Spleen (tissue), 11 donors: ENCODE results near the gene TENM3. TPM values are rescaled to one million over a fixed set of nuclear protein-coding genes. Genes with fewer than 3 reads are reported as not detected.

Experiments used
- DNase-seq: peaks from one replicate; pipeline ENCODE4 v3.0.0-alpha.2; 2020
- H3K27ac ChIP-seq, 8 donors: fragments of 200-600 bp; sonication (generic) in 7 of 8; 1 replicate in 4 of 8; 2 replicates in 4 of 8; pipeline versions ENCODE4 v1.5.0 to v1.8.0; 2016 to 2021; ENCODE audit warnings: inconsistent platforms in 4 of 8, mild to moderate bottlenecking in 4 of 8, moderate library complexity in 1 of 8
- H3K27me3 ChIP-seq, 7 donors: fragments of 200-600 bp; sonication (generic) in 6 of 7; replicated peaks in 1 of 7; 1 replicate in 4 of 7; 2 replicates in 3 of 7; pipeline versions ENCODE4 v1.5.0 to v1.8.0; 2016 to 2021; ENCODE audit warnings: inconsistent platforms in 3 of 7, mild to moderate bottlenecking in 1 of 7
- H3K36me3 ChIP-seq, 6 donors: fragments of 200-600 bp; sonication (generic) in 5 of 6; 1 replicate in 4 of 6; 2 replicates in 2 of 6; pipeline versions ENCODE4 v1.5.0 to v1.8.0; 2016 to 2021; ENCODE audit warnings: inconsistent platforms in 2 of 6
- H3K4me1 ChIP-seq, 6 donors: fragments of 200-600 bp; sonication (generic) in 5 of 6; 1 replicate in 3 of 6; 2 replicates in 3 of 6; pipeline versions ENCODE4 v1.5.0 to v1.8.0; 2016 to 2021; ENCODE audit warnings: inconsistent platforms in 3 of 6
- H3K4me3 ChIP-seq, 8 donors: fragments of 200-600 bp; sonication (generic) in 7 of 8; 1 replicate in 4 of 8; 2 replicates in 4 of 8; pipeline versions ENCODE4 v1.5.0 to v1.8.0; 2016 to 2021; ENCODE audit warnings: inconsistent platforms in 4 of 8, mild to moderate bottlenecking in 4 of 8, moderate library complexity in 2 of 8
- H3K9me3 ChIP-seq, 8 donors: fragments of 200-600 bp; sonication (generic) in 7 of 8; 1 replicate in 4 of 8; 2 replicates in 4 of 8; pipeline versions ENCODE4 v1.5.0 to v1.8.0; 2016 to 2021; ENCODE audit warnings: inconsistent platforms in 4 of 8
- CTCF ChIP-seq, 11 experiments: fragments of 200-600 bp in 7 of 11; fragments of 450-650 bp in 4 of 11; sonication (generic) in 4 of 11; IDR thresholded peaks in 8 of 11; conservative IDR thresholded peaks in 3 of 11; 1 replicate in 7 of 11; 2 replicates in 4 of 11; pipeline versions ENCODE4 v1.4.0 to v1.8.0; 2016 to 2021; ENCODE audit warnings: antibody characterized with exemption in 11 of 11, inconsistent platforms in 4 of 11, mild to moderate bottlenecking in 1 of 11
- POLR2A ChIP-seq, 3 donors: fragments of 450-650 bp; IDR thresholded peaks; one replicate each; pipeline ENCODE4 v1.5.1; 2017; ENCODE audit warnings: antibody characterized with exemption in 3 of 3, mild to moderate bottlenecking in 1 of 3
- POLR2AphosphoS5 ChIP-seq, 3 donors: sonication (generic); formaldehyde crosslinking; IDR thresholded peaks; one replicate each; pipeline ENCODE4 v1.5.1; 2017; ENCODE audit warnings: antibody characterized with exemption in 3 of 3
- WGBS, 5 donors: extraction: QIAGEN DNeasy Blood & Tissue Kit in 3 of 5; methylation state at CpG; one replicate each; pipeline versions ENCODE4 v1.1.5 to v1.1.7; 2013 to 2018; 5-methylcytosine and 5-hydroxymethylcytosine counted together
- intact Hi-C: fragments of 100-400 bp; cut with DNase I; formaldehyde crosslinking; loops from one replicate; pipeline ENCODE4 v1.15.0; 2023; ENCODE audit warnings: low total_unique reads
- polyA plus RNA-seq, 3 donors: library from polyadenylated mRNA; stranded (reverse); fragments of 200-250 nt; gene quantifications; one replicate each; pipeline ENCODE4 v1.2.1, GENCODE V29; 2013
- total RNA-seq, 7 donors: library from RNA; depleted of rRNA in 3 of 7; stranded (reverse); fragments of >200 nt in 3 of 7; fragmentation: NEBNext Ultra II Directional in 4 of 7; extraction: Animal tissue kit (Norgen Biotek cat#: 25700) in 4 of 7; gene quantifications; one replicate each; pipeline versions ENCODE4 v1.1.0 to v1.2.1, GENCODE V29; 2016 to 2021
- donor health status: healthy with polysubstance abuse.
- donor health status: DM: no; HTN: no; CAD: no; lungs with moderate emphysema.
- donor health status: DM: no; HTN: no; CAD: no.
- donor health status: Bipolar disorder and iron deficiency.
- donor health status: healthy.
- donor health status: DM: no; HTN: no; CAD: no.
- donor health status: DM: yes; HTN: yes; CAD: no.

TENM3 gene
- total and polyA plus RNA-seq, 10 donors: 0.37 to 45.6 (median 17.7) TPM

GRCh38 chr4:182454440-182455013 lies 211.3 kb downstream of the TENM3 start:
- TF ChIP-seq CTCF (IDR thresholded peaks at IDR 0.05 in 8 of 11, conservative IDR thresholded peaks at IDR 0.05 in 3 of 11) (no peak), POLR2A (IDR thresholded peaks at IDR 0.05) (no peak), POLR2AphosphoS5 (IDR thresholded peaks at IDR 0.05) (no peak)
- no peaks in the 10 kb centered on the region for H3K9me3 ChIP-seq
- H3K4me3 ChIP-seq: no peak overlapping the region
- H3K27me3 ChIP-seq: peaks cover 0 to 49% (median 14%) of the 10 kb centered on the region in 7 donors
- H3K4me1 ChIP-seq: peaks cover 0 to 10% (median 4%) of the 10 kb centered on the region in 6 donors
- DNase-seq: no peak
- intact Hi-C loops: no loop called here
- H3K36me3 ChIP-seq: no peaks in the 10 kb centered on the region
- 71 to 77% (median 72%) methylated on average over 6 of the region's 6 CpGs for WGBS, 5 donors
- H3K27ac ChIP-seq: no peak overlapping the region

GRCh38 chr4:182465114-182465513 lies 221.9 kb downstream of the TENM3 start:
- no peak overlapping the region for H3K4me3 ChIP-seq
- H3K27me3 ChIP-seq: peaks cover 0 to 4% (median 0%) of the 10 kb centered on the region in 7 donors
- no peaks in the 10 kb centered on the region for H3K9me3 ChIP-seq
- WGBS, 5 donors: 73 to 80% (median 76%) methylated on average over 5 of the region's 5 CpGs
- intact Hi-C loops: no loop called here
- DNase-seq: no peak
- no peak overlapping the region for H3K27ac ChIP-seq
- no peaks in the 10 kb centered on the region for H3K36me3 ChIP-seq
- no peaks in the 10 kb centered on the region for H3K4me1 ChIP-seq
- TF ChIP-seq CTCF (IDR thresholded peaks at IDR 0.05 in 8 of 11, conservative IDR thresholded peaks at IDR 0.05 in 3 of 11): no peak
- no peak for TF ChIP-seq POLR2AphosphoS5 (IDR thresholded peaks at IDR 0.05)
- TF ChIP-seq POLR2A (IDR thresholded peaks at IDR 0.05): no peak

DNA sequence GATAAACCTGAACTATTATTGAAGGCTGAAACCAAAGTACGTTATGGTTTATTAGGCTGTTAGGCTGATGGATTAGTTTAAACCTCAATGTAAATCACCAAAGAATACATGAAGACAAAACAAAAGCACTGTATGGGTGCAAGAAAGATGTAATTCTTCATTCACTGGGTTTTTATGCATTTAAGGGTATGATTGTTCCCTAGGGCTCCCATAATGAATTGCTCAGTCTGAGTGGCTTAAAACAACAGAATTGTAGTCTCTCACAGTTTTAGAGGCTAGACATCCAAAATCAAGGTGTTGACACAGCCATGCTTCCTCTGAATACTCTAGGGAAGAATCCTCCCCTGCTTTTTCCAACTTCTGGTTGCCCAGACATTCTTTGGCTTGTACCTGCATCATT lies 222.8 kb downstream of the TENM3 start:
- H3K9me3 ChIP-seq: no peaks in the 10 kb centered on the region
- H3K4me1 ChIP-seq: no peaks in the 10 kb centered on the region
- no peaks in the 10 kb centered on the region for H3K36me3 ChIP-seq
- no peak for DNase-seq
- WGBS, 5 donors: 83 to 92% (median 86%) methylated on average over 1 of the region's 1 CpG
- peaks cover 0 to 4% (median 0%) of the 10 kb centered on the region in 7 donors for H3K27me3 ChIP-seq
- no peak overlapping the region for H3K4me3 ChIP-seq
- no peak overlapping the region for H3K27ac ChIP-seq
- TF ChIP-seq POLR2AphosphoS5 (IDR thresholded peaks at IDR 0.05): no peak
- no peak for TF ChIP-seq CTCF (IDR thresholded peaks at IDR 0.05 in 8 of 11, conservative IDR thresholded peaks at IDR 0.05 in 3 of 11)
- TF ChIP-seq POLR2A (IDR thresholded peaks at IDR 0.05): no peak
- intact Hi-C loops: no loop called here

DNA sequence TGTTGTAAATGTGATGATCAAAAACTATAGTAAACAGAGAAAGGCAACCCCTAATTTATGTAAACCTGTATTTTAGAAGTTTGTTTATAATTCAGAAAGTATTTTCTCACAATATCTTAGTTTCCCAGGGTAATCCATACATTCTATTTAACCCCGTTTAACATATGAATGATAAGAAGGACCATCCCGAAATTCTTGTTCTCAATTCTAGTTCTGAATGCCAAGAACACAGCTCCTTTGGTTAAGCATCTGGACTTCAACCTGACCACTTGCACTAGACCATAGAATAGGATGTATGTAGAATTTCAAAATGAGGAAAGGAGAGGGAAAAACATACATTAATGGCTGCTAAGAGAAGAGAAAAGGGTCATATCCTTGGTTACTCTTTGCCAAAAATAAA lies 227.0 kb downstream of the TENM3 start:
- Histone ChIP-seq H3K4me3 (no peak overlapping the region), H3K27me3 (peaks cover 0 to 4% (median 0%) of the 10 kb centered on the region in 7 donors), H3K36me3 (no peaks in the 10 kb centered on the region), H3K9me3 (peaks cover 0 to 9% (median 5%) of the 10 kb centered on the region in 8 donors), H3K4me1 (no peaks in the 10 kb centered on the region), H3K27ac (no peak overlapping the region)
- no peak for DNase-seq
- TF ChIP-seq POLR2A (IDR thresholded peaks at IDR 0.05) (no peak), CTCF (IDR thresholded peaks at IDR 0.05 in 8 of 11, conservative IDR thresholded peaks at IDR 0.05 in 3 of 11) (no peak), POLR2AphosphoS5 (IDR thresholded peaks at IDR 0.05) (no peak)
- 71 to 85% (median 78%) methylated on average over 2 of the region's 2 CpGs for WGBS, 5 donors
- intact Hi-C loops: loop anchor here (10.0 kb wide), 1 partner anchor 335 kb away; no protein-coding TSS in a partner anchor
